ENCODE measurements around the gene THAP2. TPM values are rescaled to one million over a fixed set of nuclear protein-coding genes. Genes with fewer than 3 reads are reported as not detected.

THAP2 gene
- total RNA-seq: 1.6 and 2.8 TPM in 2 replicates

DNA sequence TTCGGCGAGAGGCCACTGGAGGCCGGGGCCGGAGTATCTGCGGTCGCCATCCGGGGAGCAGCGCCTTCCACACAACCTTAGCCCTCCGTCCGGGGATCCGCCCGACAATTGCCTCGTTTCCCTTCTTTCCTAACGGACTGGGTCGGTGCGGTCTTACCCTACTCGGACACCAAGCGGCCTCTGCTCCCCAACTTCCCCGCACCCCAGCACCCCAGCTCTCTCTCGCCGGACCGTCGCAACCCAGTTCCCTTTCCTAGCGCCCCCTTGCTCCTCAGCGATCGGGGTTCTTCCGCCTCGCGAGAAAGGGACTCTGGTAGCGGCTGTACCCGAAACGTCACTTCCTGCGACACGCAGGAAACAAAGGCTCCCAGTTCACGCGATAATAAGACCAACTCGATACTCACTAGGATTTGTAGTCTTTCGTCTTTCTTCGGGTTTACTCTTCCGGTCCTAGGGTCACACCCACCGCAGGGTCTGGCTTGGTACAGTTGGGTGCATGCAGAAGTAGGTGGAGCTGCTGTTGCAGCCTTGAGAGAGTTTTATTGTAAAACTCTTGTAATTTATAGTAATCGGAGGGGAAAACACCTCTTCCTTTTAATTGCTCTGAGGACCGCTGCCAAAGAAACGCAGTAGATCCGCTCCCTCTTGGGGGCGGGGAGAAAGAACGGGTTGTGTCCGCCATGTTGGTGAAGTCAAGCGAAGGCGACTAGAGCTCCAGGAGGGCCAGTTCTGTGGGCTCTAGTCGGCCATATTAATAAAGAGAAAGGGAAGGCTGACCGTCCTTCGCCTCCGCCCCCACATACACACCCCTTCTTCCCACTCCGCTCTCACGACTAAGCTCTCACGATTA lies at the start of gene THAP2, which contains the start of gene ZFC3H1:
Gene THAP2 (plus strand): TSS at position 741 of the 850 bp plus-strand sequence. CDS start 209 bp downstream, outside the sequence.
Gene ZFC3H1 (minus strand): TSS at position 288 of the 850 bp plus-strand sequence. CDS start 238 bp downstream, at position 50.

GRCh38 chr12:71685914-71686657 lies 22.0 kb downstream of the THAP2 start, which contains the start of gene TMEM19:
Gene TMEM19, plus strand, starts transcription at chr12:71686082. Its CDS starts 599 bp downstream, at chr12:71686681.

Other genes starting within 250 kb of the THAP2 start
- not detected in 2 replicates for gene LGR5, start 224.5 kb upstream of the THAP2 start, total RNA-seq
- 9.6 and 10.8 TPM in 2 replicates for gene ZFC3H1, start 453 bp upstream of the THAP2 start, total RNA-seq
- 11.5 and 20.5 TPM in 2 replicates for gene TMEM19, start 21.8 kb downstream of the THAP2 start, total RNA-seq
- 7.5 and 7.7 TPM in 2 replicates for gene RAB21, start 90.6 kb downstream of the THAP2 start, total RNA-seq
- 7.5 and 11.9 TPM in 2 replicates for gene TBC1D15, start 175.5 kb downstream of the THAP2 start, total RNA-seq